ENCODE measurements around the gene ADM2.
"Not testable (repeated sequence)": the region's sequence is repeated elsewhere in the genome, so short reads cannot be mapped to it uniquely, and the experiment has no call there.

The ADM2 gene

GRCh38 chr22:50532824-50533796 is 51.8 kb downstream of the ADM2 start:
- in situ Hi-C loops (cut with HindIII; ENCODE audit: low sequenced_read_pairs) = no loop called here
- TF ChIP-seq CTCF (IDR thresholded peaks at IDR 0.05; ENCODE audit: low read depth, low read length, missing control alignments) = no peak
- no peak for DNase-seq (ENCODE audit: low read depth)
- no peak overlapping the region for H3K4me3 ChIP-seq (ENCODE audit: low read depth, low read length)

- in situ Hi-C loops (cut with HindIII; ENCODE audit: low sequenced_read_pairs); H3K4me3 ChIP-seq (ENCODE audit: low read depth, low read length): not testable (repeated sequence)
- DNase-seq (ENCODE audit: low read depth) = peak; percentile 23
Observed at GRCh38 chr22:50533856-50534711, 52.7 kb downstream of the ADM2 start.

GRCh38 chr22:50535113-50535512 is 53.8 kb downstream of the ADM2 start:
- in situ Hi-C loops (cut with HindIII; ENCODE audit: low sequenced_read_pairs) = no loop called here
- TF ChIP-seq CTCF (IDR thresholded peaks at IDR 0.05; ENCODE audit: low read depth, low read length, missing control alignments) = no peak
- H3K4me3 ChIP-seq (ENCODE audit: low read depth, low read length) = no peak overlapping the region
- no peak for DNase-seq (ENCODE audit: low read depth)

Data from astrocyte of the cerebellum (primary cell).